ENCODE data around the gene PAX8.
"Not testable (repeated sequence)": the region's sequence is repeated elsewhere in the genome, so short reads cannot be mapped to it uniquely, and the experiment has no call there.

PAX8 gene

DNA sequence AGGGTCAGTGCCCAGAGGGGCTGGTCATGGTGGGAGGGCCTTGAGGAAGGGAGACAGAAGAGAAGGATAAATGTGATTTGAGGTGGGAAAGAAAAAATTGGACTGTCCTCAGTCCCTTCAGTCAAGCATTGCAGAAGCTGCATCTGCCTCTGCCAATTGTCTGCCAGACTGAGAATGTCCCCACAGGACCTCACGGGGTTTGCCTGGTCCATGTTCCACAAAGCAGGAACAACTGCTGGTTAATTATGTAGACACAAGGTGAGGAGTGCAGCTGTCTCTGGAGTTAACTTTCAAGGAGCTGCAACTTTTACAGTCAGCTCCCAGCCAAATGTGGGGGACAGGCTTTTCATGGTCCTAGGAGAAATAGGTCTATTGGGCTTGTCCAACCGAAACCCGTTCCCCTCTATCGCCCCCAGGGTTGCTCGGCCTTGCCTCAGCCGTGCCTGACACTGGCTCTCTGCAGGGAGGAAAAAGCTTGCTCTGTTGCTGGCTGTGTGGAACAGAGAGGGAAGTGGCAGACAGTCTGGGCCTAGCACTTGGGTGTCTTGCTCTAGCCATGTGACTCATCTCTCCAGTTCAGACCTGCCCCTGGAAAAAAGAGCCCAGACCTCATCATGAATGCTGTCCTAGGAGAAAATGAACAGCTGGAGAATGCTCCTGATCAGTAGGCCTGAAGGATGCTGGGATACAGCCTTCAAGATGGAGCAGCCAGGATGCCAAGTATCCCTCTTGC, 31.1 kb upstream of the PAX8 start:
- no peak for TF ChIP-seq CTCF (IDR thresholded peaks at IDR 0.05)
- no peak for TF ChIP-seq ZFX (IDR thresholded peaks at IDR 0.05; ENCODE audit: borderline replicate concordance)
- H3K27ac ChIP-seq, result no peak overlapping the region

DNA sequence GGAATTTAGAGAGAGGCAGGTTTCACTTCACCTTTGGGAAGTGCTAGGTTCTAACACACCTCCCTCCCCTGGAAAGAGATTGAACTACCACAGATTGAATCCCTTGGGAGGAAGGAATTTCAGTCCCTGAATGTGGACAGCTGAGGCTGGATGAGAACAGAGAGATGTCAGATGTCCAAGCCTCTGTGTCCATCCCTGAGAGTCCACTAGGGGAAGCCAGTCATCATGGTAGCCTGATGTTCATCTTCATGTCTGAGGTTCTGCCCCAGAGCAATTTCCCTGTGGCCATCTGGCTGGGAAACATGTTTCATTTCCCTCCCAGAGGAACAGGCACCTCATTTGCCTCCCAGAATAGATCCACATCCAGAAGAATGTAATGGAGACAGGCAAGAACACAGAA, 30.1 kb upstream of the PAX8 start:
- TF ChIP-seq CTCF (IDR thresholded peaks at IDR 0.05), result 0 out of 2 replicates have a peak, but pooled peaks have one; percentile 3
- H3K27ac ChIP-seq, result not testable (repeated sequence)

- not testable (repeated sequence) for H3K27ac ChIP-seq
Measured at GRCh38 chr2:113306207-113306606, 27.5 kb upstream of the PAX8 start.

DNA sequence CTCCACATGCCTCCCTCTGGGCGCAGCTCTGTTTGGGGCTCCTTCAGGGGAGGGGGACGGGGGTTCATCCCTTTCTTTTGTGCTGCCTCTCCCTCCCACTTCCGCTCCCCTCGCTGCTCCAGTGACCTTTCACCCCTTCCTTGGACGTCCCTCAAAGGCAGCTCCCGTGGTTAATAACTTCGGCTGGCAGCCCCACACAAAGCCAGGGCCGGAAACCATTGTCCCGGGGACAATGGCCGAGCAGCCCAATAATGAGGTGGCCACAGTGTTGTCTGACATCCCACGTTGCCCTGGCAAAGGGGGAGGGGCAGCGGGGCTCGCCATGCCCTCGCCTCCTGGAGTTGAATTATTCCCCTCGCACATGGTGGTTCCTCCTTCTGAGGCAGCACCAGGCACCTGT, 27.0 kb upstream of the PAX8 start:
- not testable (repeated sequence) for H3K27ac ChIP-seq

DNA sequence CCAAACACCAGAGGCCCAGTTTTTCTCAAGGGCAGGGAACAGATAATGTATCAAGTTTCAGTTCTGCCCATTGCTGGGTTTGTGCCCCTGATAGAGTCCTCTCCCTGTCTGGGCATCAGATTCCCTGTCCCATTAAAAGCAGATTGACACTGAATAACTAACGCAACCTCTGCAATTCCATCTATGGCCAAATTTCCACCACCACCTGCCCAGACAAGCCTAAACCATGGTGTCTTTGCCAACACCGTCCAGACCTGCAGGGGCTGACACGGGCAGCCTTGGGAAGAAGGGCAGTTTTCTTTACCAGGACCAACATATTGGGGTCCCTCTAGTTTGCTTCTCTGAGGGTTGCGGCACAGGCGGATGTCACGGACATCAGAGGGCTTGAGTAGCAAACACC, 26.4 kb upstream of the PAX8 start:
- TF ChIP-seq ZFX (IDR thresholded peaks at IDR 0.05; ENCODE audit: borderline replicate concordance) (no peak), CTCF (IDR thresholded peaks at IDR 0.05) (no peak)
- no peak overlapping the region for H3K27ac ChIP-seq

DNA sequence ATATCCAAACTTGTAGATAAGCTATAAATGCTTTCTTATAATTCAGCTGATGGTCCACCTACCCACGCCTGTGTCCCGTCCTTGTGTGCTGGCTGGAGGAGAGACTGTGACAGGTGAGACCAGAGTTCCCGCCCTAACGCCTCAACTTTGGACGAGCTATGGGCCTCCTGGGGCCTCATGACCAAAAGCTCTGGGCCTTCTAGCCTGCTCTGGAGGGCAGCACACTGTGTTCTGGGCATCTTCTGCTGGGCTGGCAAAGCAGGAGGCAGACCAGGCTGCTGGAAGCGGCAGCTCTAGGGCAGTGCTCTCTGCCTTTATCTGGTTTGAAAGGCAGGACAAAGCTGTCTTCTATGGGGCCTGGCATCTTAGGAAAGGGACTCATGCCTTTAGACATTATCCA, 26.0 kb upstream of the PAX8 start:
- TF ChIP-seq ZFX (IDR thresholded peaks at IDR 0.05; ENCODE audit: borderline replicate concordance) (no peak), CTCF (IDR thresholded peaks at IDR 0.05) (no peak)
- H3K27ac ChIP-seq, result no peak overlapping the region

DNA sequence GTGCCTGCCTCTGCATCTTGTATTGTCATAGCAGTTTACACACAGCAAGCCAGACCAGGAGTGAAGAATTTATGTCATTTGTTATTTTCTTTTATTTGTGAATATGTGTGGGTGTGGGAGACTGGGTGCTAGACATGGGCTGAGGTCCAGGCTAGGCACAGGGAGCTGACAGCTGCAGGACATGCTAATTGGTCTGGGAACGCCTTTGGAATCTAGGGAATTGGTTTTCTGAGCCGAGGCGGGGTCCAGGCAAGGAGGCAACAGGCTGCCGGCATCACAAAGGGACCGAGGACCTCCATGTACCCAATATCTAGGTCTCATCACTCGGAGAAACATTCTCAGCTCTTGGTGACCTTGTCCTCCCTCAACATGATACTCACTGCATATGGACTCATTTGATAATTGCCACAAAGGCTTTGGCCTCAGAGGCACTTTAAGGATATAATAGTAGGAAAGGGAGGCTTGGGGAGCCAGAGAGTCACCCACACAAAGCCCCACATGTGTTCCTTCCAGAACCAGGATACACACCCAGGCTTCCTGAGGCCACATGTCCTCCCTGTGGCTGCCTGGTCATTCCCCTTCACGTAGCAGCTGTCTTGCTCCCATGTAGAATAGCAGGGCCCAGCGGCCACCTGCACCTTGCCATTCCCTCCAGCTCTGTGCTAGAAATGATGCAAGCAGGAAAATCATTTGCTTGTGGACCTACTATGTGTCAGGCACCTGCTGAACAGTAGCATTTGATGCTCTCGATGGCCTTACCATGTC, 23.7 kb upstream of the PAX8 start:
- not testable (repeated sequence) for H3K27ac ChIP-seq

GRCh38 chr2:113300281-113300680, 21.6 kb upstream of the PAX8 start:
- H3K27ac ChIP-seq, result no peak overlapping the region
- TF ChIP-seq ZFX (IDR thresholded peaks at IDR 0.05; ENCODE audit: borderline replicate concordance), result no peak
- no peak for TF ChIP-seq CTCF (IDR thresholded peaks at IDR 0.05)

GRCh38 chr2:113298176-113298575, 19.5 kb upstream of the PAX8 start:
- no peak overlapping the region for H3K27ac ChIP-seq
- no peak for TF ChIP-seq CTCF (IDR thresholded peaks at IDR 0.05)
- no peak for TF ChIP-seq ZFX (IDR thresholded peaks at IDR 0.05; ENCODE audit: borderline replicate concordance)

- not testable (repeated sequence) for H3K27ac ChIP-seq
Measured at GRCh38 chr2:113297590-113297989, 18.9 kb upstream of the PAX8 start.

Data from 22Rv1 (cell line).